Fibroblast of mammary gland (primary cell): Measurements from ENCODE around the gene SPAG5.

Experiments
- DNase-seq: peaks from one replicate; pipeline ENCODE4 v3.0.0-alpha.2; 2010; ENCODE audit warnings: low read depth
- H3K4me3 ChIP-seq: 2 replicates; pipeline ENCODE4 v1.5.1; 2011; ENCODE audit warnings: low read depth, mild to moderate bottlenecking, low read length, moderate library complexity; ENCODE audit not compliant: control insufficient read depth
- CTCF ChIP-seq: conservative IDR thresholded peaks from 2 replicates; pipeline ENCODE4 v1.5.1; 2011; ENCODE audit warnings: low read depth, low read length, inconsistent platforms; ENCODE audit not compliant: control insufficient read depth, insufficient read depth

SPAG5 gene

GRCh38 chr17:28549236-28550132 lies 49.3 kb downstream of the SPAG5 start:
- TF ChIP-seq CTCF: no peak
- no peak overlapping the region for H3K4me3 ChIP-seq
- no peak for DNase-seq

GRCh38 chr17:28548417-28549130 lies 50.3 kb downstream of the SPAG5 start:
- no peak overlapping the region for H3K4me3 ChIP-seq
- no peak for DNase-seq
- TF ChIP-seq CTCF: no peak

- DNase-seq: peak; percentile 69
- TF ChIP-seq CTCF: peak; percentile 88
- H3K4me3 ChIP-seq: no peak overlapping the region
These were observed 51.0 kb downstream of the SPAG5 start for GRCh38 chr17:28547623-28548416.

- no peak for DNase-seq
- no peak overlapping the region for H3K4me3 ChIP-seq
These were observed 51.7 kb downstream of the SPAG5 start for GRCh38 chr17:28547096-28547622.

GRCh38 chr17:28545787-28546415 lies 52.9 kb downstream of the SPAG5 start:
- no peak for DNase-seq
- H3K4me3 ChIP-seq: no peak overlapping the region
- no peak for TF ChIP-seq CTCF

More at GRCh38 chr17:28547096-28547622, 51.7 kb downstream of the SPAG5 start:
- no peak for TF ChIP-seq CTCF

GRCh38 chr17:28545141-28545503 lies 53.7 kb downstream of the SPAG5 start:
- no peak overlapping the region for H3K4me3 ChIP-seq

More at GRCh38 chr17:28545141-28545503, 53.7 kb downstream of the SPAG5 start:
- DNase-seq: no peak
- no peak for TF ChIP-seq CTCF
